ENCODE measurements around the gene TMIE. TPM values are rescaled to one million over a fixed set of nuclear protein-coding genes. Genes with fewer than 3 reads are reported as not detected.

Gene TMIE
- total and polyA plus RNA-seq, 4 donors: 0.32 to 0.71 (median 0.57) TPM

DNA sequence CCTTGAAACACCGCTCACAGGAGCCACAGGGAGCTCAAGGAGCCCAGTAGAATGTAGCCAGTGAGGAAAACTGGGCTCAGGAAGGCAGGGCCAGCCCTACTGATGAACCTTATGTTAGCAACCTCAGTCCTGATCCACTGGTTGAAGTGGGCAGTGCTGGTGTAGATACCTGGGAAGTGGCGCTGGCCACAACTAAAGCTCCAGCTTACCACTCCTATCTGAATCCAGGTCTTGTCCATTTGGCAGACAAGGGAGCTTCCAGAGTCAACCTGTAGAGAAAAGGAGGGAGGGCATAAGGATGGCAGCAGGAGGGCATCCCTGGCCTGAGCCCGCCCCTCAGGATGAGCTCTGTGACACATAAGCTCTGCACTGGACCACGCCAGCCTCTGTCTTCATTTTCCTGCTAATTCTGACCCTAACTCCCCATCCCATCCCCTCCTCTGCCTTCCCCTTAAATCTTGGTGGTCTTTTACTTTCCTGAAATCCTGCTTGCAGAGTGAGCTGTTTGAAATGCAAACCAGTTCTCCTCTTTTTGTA is 18.6 kb downstream of the TMIE start:
- Histone ChIP-seq H3K4me1 (ENCODE audit: control insufficient read depth in 5 of 5, insufficient read depth in 5 of 5, low read length in 5 of 5) (no peaks in the 10 kb centered on the region), H3K9ac (ENCODE audit: insufficient read depth in 1 of 2, low read length in 2 of 2) (no peak overlapping the region), H3K36me3 (ENCODE audit: control insufficient read depth in 4 of 4, insufficient read depth in 4 of 4, low read length in 4 of 4) (no peaks in the 10 kb centered on the region), H3K4me3 (no peak overlapping the region), H3K27ac (ENCODE audit: low read depth in 1 of 2, low read length in 1 of 2) (no peak overlapping the region), H3K27me3 (ENCODE audit: control insufficient read depth in 3 of 3, insufficient read depth in 3 of 3, low read length in 2 of 3) (no peaks in the 10 kb centered on the region), H3K9me3 (ENCODE audit: control insufficient read depth in 4 of 4, insufficient read depth in 3 of 4, low read length in 3 of 4) (no peaks in the 10 kb centered on the region)
- TF ChIP-seq, protein P1, sequence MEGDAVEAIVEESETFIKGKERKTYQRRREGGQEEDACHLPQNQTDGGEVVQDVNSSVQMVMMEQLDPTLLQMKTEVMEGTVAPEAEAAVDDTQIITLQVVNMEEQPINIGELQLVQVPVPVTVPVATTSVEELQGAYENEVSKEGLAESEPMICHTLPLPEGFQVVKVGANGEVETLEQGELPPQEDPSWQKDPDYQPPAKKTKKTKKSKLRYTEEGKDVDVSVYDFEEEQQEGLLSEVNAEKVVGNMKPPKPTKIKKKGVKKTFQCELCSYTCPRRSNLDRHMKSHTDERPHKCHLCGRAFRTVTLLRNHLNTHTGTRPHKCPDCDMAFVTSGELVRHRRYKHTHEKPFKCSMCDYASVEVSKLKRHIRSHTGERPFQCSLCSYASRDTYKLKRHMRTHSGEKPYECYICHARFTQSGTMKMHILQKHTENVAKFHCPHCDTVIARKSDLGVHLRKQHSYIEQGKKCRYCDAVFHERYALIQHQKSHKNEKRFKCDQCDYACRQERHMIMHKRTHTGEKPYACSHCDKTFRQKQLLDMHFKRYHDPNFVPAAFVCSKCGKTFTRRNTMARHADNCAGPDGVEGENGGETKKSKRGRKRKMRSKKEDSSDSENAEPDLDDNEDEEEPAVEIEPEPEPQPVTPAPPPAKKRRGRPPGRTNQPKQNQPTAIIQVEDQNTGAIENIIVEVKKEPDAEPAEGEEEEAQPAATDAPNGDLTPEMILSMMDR (IDR thresholded peaks at IDR 0.05; ENCODE audit: control extremely low read depth, extremely low read depth): no peak
- DNase-seq (no peak), ATAC-seq (ENCODE audit: insufficient read depth, low FRiP score) (no peak)
- 95 to 96% methylated on average over 4 of the region's 4 CpGs for WGBS, 2 donors

DNA sequence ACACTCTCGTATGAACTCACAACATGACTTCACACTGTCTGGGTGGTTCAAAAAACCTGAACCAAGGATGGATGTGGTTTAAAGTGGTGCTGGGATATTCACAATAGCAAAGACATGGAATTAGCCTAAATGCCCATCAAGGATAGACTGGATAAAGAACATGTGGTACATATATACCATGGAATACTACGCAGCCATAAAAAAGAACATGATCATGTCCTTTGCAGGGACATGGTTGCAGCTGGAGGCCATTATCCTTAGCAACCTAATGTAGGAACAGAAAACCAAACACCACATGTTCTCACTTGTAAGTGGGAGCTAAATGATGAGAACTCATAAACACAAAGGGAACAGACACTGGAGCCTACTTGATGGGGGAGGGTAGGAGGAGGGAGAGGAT is 19.8 kb downstream of the TMIE start:
- Histone ChIP-seq H3K27ac (ENCODE audit: low read depth in 1 of 2, low read length in 1 of 2) (no peak overlapping the region), H3K4me3 (no peak overlapping the region)
- DNase-seq: no peak

DNA sequence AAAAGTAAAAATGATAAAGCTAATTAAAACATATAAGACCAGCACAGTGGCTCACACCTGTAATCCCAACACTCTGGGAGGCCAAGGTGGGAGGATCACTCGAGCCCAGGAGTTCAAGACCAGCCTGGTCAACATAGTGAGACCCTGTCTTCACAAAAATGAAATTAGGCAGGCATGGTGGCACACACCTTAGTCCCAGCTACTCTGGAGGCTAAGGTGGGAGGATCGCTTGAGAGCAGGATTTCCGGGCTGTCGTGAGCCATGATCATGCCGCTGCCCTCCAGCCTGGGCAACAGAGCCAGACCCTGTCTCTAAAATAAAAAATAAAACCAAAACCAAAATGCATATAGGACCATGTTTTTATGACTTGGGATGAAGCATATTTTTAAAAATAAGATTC is 21.3 kb downstream of the TMIE start:
- Histone ChIP-seq H3K9me3 (ENCODE audit: control insufficient read depth in 4 of 4, insufficient read depth in 3 of 4, low read length in 3 of 4) (no peaks in the 10 kb centered on the region), H3K4me1 (ENCODE audit: control insufficient read depth in 5 of 5, insufficient read depth in 5 of 5, low read length in 5 of 5) (no peaks in the 10 kb centered on the region), H3K27me3 (ENCODE audit: control insufficient read depth in 3 of 3, insufficient read depth in 3 of 3, low read length in 2 of 3) (no peaks in the 10 kb centered on the region), H3K9ac (ENCODE audit: insufficient read depth in 1 of 2, low read length in 2 of 2) (no peak overlapping the region), H3K4me3 (no peak overlapping the region), H3K27ac (ENCODE audit: low read depth in 1 of 2, low read length in 1 of 2) (no peak overlapping the region), H3K36me3 (ENCODE audit: control insufficient read depth in 4 of 4, insufficient read depth in 4 of 4, low read length in 4 of 4) (no peaks in the 10 kb centered on the region)
- ATAC-seq (ENCODE audit: insufficient read depth, low FRiP score) (no peak), DNase-seq (no peak)
- WGBS, 2 donors: 92 to 96% methylated on average over 5 of the region's 5 CpGs
- TF ChIP-seq, protein P1 (IDR thresholded peaks at IDR 0.05; ENCODE audit: control extremely low read depth, extremely low read depth): no peak

More for the DNA sequence above, 19.8 kb downstream of the TMIE start:
- H3K4me1 ChIP-seq (ENCODE audit: control insufficient read depth in 5 of 5, insufficient read depth in 5 of 5, low read length in 5 of 5): no peaks in the 10 kb centered on the region
- TF ChIP-seq, protein P1 (IDR thresholded peaks at IDR 0.05; ENCODE audit: control extremely low read depth, extremely low read depth): no peak
- H3K36me3 ChIP-seq (ENCODE audit: control insufficient read depth in 4 of 4, insufficient read depth in 4 of 4, low read length in 4 of 4): no peaks in the 10 kb centered on the region
- no peaks in the 10 kb centered on the region for H3K9me3 ChIP-seq (ENCODE audit: control insufficient read depth in 4 of 4, insufficient read depth in 3 of 4, low read length in 3 of 4)
- ATAC-seq (ENCODE audit: insufficient read depth, low FRiP score): no peak
- 98 to 100% methylated on average over 2 of the region's 2 CpGs for WGBS, 2 donors
- no peaks in the 10 kb centered on the region for H3K27me3 ChIP-seq (ENCODE audit: control insufficient read depth in 3 of 3, insufficient read depth in 3 of 3, low read length in 2 of 3)
- no peak overlapping the region for H3K9ac ChIP-seq (ENCODE audit: insufficient read depth in 1 of 2, low read length in 2 of 2)

DNA sequence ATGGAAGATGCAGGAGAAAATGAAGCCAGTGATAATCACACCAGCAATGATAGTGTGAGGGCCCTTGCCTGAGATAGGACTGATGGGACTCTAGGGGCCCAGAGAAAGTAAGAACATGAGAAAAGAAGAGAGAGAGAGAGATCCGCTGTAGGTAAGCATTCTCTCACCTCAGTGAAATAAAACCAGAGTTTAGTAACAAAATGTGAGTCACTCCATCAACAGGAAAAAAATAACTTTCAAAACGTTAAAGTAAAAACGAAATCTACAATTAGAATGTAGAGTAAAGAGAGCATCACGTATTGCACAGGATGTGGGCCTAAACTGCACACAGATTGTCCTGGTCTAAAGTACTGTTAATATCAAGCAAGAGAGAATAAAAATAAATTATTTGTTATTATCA is 23.2 kb downstream of the TMIE start:
- no peaks in the 10 kb centered on the region for H3K36me3 ChIP-seq (ENCODE audit: control insufficient read depth in 4 of 4, insufficient read depth in 4 of 4, low read length in 4 of 4)
- DNase-seq (no peak), ATAC-seq (ENCODE audit: insufficient read depth, low FRiP score) (no peak)
- WGBS, 2 donors: 81 to 91% methylated on average over 4 of the region's 4 CpGs
- H3K9ac ChIP-seq (ENCODE audit: insufficient read depth in 1 of 2, low read length in 2 of 2): no peak overlapping the region
- peaks cover 0 to 2% (median 0%) of the 10 kb centered on the region in 4 donors for H3K9me3 ChIP-seq (ENCODE audit: control insufficient read depth in 4 of 4, insufficient read depth in 3 of 4, low read length in 3 of 4)
- H3K27me3 ChIP-seq (ENCODE audit: control insufficient read depth in 3 of 3, insufficient read depth in 3 of 3, low read length in 2 of 3): no peaks in the 10 kb centered on the region
- TF ChIP-seq, protein P1 (IDR thresholded peaks at IDR 0.05; ENCODE audit: control extremely low read depth, extremely low read depth): no peak
- no peak overlapping the region for H3K27ac ChIP-seq (ENCODE audit: low read depth in 1 of 2, low read length in 1 of 2)
- H3K4me3 ChIP-seq: no peak overlapping the region
- H3K4me1 ChIP-seq (ENCODE audit: control insufficient read depth in 5 of 5, insufficient read depth in 5 of 5, low read length in 5 of 5): no peaks in the 10 kb centered on the region
